ENCODE data around the gene IGDCC3. TPM values are rescaled to one million over a fixed set of nuclear protein-coding genes. Genes with fewer than 3 reads are reported as not detected.

Gene IGDCC3
- total RNA-seq, 1 donor from 2014 or later, result 342 TPM

- Mint-ChIP-seq H3K27ac (ENCODE audit: unreplicated experiment) (peak overlapping the region; percentile 22), H3K27me3 (ENCODE audit: unreplicated experiment) (peaks cover 27% of the 10 kb centered on the region), H3K4me1 (ENCODE audit: low read depth, unreplicated experiment) (peaks cover 25% of the 10 kb centered on the region), H3K4me3 (ENCODE audit: unreplicated experiment) (no peak overlapping the region), H3K9me3 (ENCODE audit: unreplicated experiment) (peaks cover 37% of the 10 kb centered on the region), H3K36me3 (ENCODE audit: unreplicated experiment) (no peaks in the 10 kb centered on the region)
- no peak for TF ChIP-seq CTCF (IDR thresholded peaks at IDR 0.05; ENCODE audit: partially characterized antibody, unreplicated experiment)
- peak; percentile 11 for DNase-seq
Observed at GRCh38 chr15:65328506-65329287, 49.1 kb downstream of the IGDCC3 start.

GRCh38 chr15:65327651-65328393, 50.0 kb downstream of the IGDCC3 start:
- no peak for TF ChIP-seq CTCF (IDR thresholded peaks at IDR 0.05; ENCODE audit: partially characterized antibody, unreplicated experiment)

GRCh38 chr15:65326818-65327217, 51.0 kb downstream of the IGDCC3 start:
- Mint-ChIP-seq H3K4me1 (ENCODE audit: low read depth, unreplicated experiment) (peaks cover 26% of the 10 kb centered on the region), H3K27ac (ENCODE audit: unreplicated experiment) (no peak overlapping the region), H3K36me3 (ENCODE audit: unreplicated experiment) (no peaks in the 10 kb centered on the region), H3K27me3 (ENCODE audit: unreplicated experiment) (peaks cover 28% of the 10 kb centered on the region), H3K9me3 (ENCODE audit: unreplicated experiment) (peaks cover 42% of the 10 kb centered on the region), H3K4me3 (ENCODE audit: unreplicated experiment) (no peak overlapping the region)
- no peak for TF ChIP-seq CTCF (IDR thresholded peaks at IDR 0.05; ENCODE audit: partially characterized antibody, unreplicated experiment)
- DNase-seq, result no peak

More at GRCh38 chr15:65327651-65328393, 50.0 kb downstream of the IGDCC3 start:
- Mint-ChIP-seq H3K27me3 (ENCODE audit: unreplicated experiment) (peaks cover 24% of the 10 kb centered on the region), H3K4me1 (ENCODE audit: low read depth, unreplicated experiment) (peaks cover 21% of the 10 kb centered on the region), H3K36me3 (ENCODE audit: unreplicated experiment) (no peaks in the 10 kb centered on the region), H3K9me3 (ENCODE audit: unreplicated experiment) (peaks cover 39% of the 10 kb centered on the region), H3K4me3 (ENCODE audit: unreplicated experiment) (peak overlapping the region; percentile 9), H3K27ac (ENCODE audit: unreplicated experiment) (peak overlapping the region; percentile 35)
- DNase-seq, result peak; percentile 13

GRCh38 chr15:65326117-65326526, 51.7 kb downstream of the IGDCC3 start:
- peak overlapping the region; percentile 73 for H3K27ac Mint-ChIP-seq (ENCODE audit: unreplicated experiment)
- no peak for DNase-seq
- H3K4me1 Mint-ChIP-seq (ENCODE audit: low read depth, unreplicated experiment), result peaks cover 26% of the 10 kb centered on the region
- H3K4me3 Mint-ChIP-seq (ENCODE audit: unreplicated experiment), result no peak overlapping the region
- peaks cover 41% of the 10 kb centered on the region for H3K9me3 Mint-ChIP-seq (ENCODE audit: unreplicated experiment)
- H3K27me3 Mint-ChIP-seq (ENCODE audit: unreplicated experiment), result peaks cover 28% of the 10 kb centered on the region
- TF ChIP-seq CTCF (IDR thresholded peaks at IDR 0.05; ENCODE audit: partially characterized antibody, unreplicated experiment), result no peak
- H3K36me3 Mint-ChIP-seq (ENCODE audit: unreplicated experiment), result no peaks in the 10 kb centered on the region

All from glutamatergic neuron (in vitro differentiated cells).